K562 (cell line): ENCODE results near the gene SLAIN2. TPM values are rescaled to one million over a fixed set of nuclear protein-coding genes. Genes with fewer than 3 reads are reported as not detected.

Experiments
- BRF2 ChIP-seq: IDR thresholded peaks from 3 replicates; pipeline ENCODE4 v1.6.1; 2011; ENCODE audit warnings: borderline replicate concordance, mild to moderate bottlenecking; ENCODE audit not compliant: insufficient read length, insufficient read depth
- CBX2 ChIP-seq: fragments of 200-600 bp; sonication (generic); IDR thresholded peaks from one replicate; pipeline ENCODE4 v1.6.1; 2012; ENCODE audit warnings: mild to moderate bottlenecking, low read length, inconsistent platforms; ENCODE audit not compliant: insufficient read depth, poor library complexity, severe bottlenecking
- CBX3 ChIP-seq, 2 experiments: IDR thresholded peaks; 1 replicate in 1 of 2; 2 replicates in 1 of 2; pipeline ENCODE4 v1.6.1; 2012; ENCODE audit warnings: inconsistent platforms in 2 of 2, low read length in 2 of 2, borderline replicate concordance in 1 of 2, control low read depth in 1 of 2
- CREM ChIP-seq: IDR thresholded peaks from 2 replicates; pipeline ENCODE4 v1.6.1; 2014; ENCODE audit warnings: antibody characterized with exemption, low read depth
- DLX4 ChIP-seq: fragments of 250-450 bp; sonication (Bioruptor Pico); IDR thresholded peaks from 2 replicates; pipeline ENCODE4 v1.6.1; 2021; ENCODE audit warnings: mild to moderate bottlenecking
- FOXK1 ChIP-seq: sonication (generic); formaldehyde crosslinking; IDR thresholded peaks from 2 replicates; pipeline ENCODE4 v1.8.0; 2022; ENCODE audit warnings: missing genetic modification reagents, mild to moderate bottlenecking, borderline replicate concordance
- HMBOX1 ChIP-seq: sonication (generic); IDR thresholded peaks from 2 replicates; pipeline ENCODE4 v1.6.1; 2016
- RAD51 ChIP-seq: fragments of 450-650 bp; IDR thresholded peaks from 2 replicates; pipeline ENCODE4 v1.7.1; 2016; ENCODE audit warnings: low read depth, mild to moderate bottlenecking, borderline replicate concordance
- SMARCB1 ChIP-seq: IDR thresholded peaks from 2 replicates; pipeline ENCODE4 v1.6.1; 2011; ENCODE audit warnings: improper control_type of control experiment, low read depth; ENCODE audit not compliant: insufficient read length
- USF2 ChIP-seq: sonication (generic); formaldehyde crosslinking; IDR thresholded peaks from 2 replicates; pipeline ENCODE4 v1.5.0; 2020; ENCODE audit warnings: missing genetic modification reagents
- ZFP91 ChIP-seq: sonication (generic); formaldehyde crosslinking; IDR thresholded peaks from 2 replicates; pipeline ENCODE4 v1.8.0; 2022; ENCODE audit warnings: mild to moderate bottlenecking, missing genetic modification reagents
- ZNF609 ChIP-seq: sonication (generic); formaldehyde crosslinking; IDR thresholded peaks from 2 replicates; pipeline ENCODE4 v1.8.1; 2023; ENCODE audit warnings: missing genetic modification reagents, mild to moderate bottlenecking, borderline replicate concordance
- ZNF639 ChIP-seq, 2 experiments: fragments of 200-800 bp in 1 of 2; sonication (Bioruptor generic) in 1 of 2; sonication (generic) in 1 of 2; formaldehyde crosslinking in 1 of 2; IDR thresholded peaks in 1 of 2; conservative IDR thresholded peaks in 1 of 2; 2 replicates each; pipeline versions ENCODE4 v1.5.0 to v1.6.1; 2016 to 2020; ENCODE audit warnings: missing compliant biosample characterization in 1 of 2, missing genetic modification characterization in 1 of 2, missing genetic modification reagents in 1 of 2
- ZSCAN29 ChIP-seq: fragments of 450-650 bp; IDR thresholded peaks from 2 replicates; pipeline ENCODE4 v1.6.1; 2017
- polyA plus RNA-seq, 8 experiments: library from polyadenylated mRNA; depleted of rRNA in 4 of 8; stranded (reverse) in 5 of 8; unstranded in 3 of 8; fragments of >200 nt; fragmentation: Nextera tagmentation in 2 of 8; fragmentation: Illumina TruSeq in 1 of 8; extraction: Ambion mirVana in 2 of 8; extraction: Trizol in 1 of 8; gene quantifications; 2 replicates each; pipeline versions ENCODE4 v1.2.1 to v1.2.3, GENCODE V29; 2011 to 2014; ENCODE audit warnings: inconsistent platforms in 1 of 8, missing spikeins in 1 of 8
- total RNA-seq, 7 experiments: library from RNA; depleted of rRNA in 6 of 7; stranded (reverse); fragments of >200 nt in 6 of 7; fragmentation: Illumina TruSeq in 2 of 7; extraction: Trizol in 2 of 7; gene quantifications; 2 replicates each; pipeline versions ENCODE4 v1.2.1 to v1.2.3, GENCODE V29; 2011 to 2021; ENCODE audit warnings: low replicate concordance in 1 of 7

Gene SLAIN2
- total and polyA plus RNA-seq, 9 of the 15 experiments (the other 6 are each of a cell fraction or from before 2014, with no cell fraction given), result 3.5 to 116 (median 35.0) TPM

GRCh38 chr4:48340276-48340964 is 909 bp upstream of the SLAIN2 start (continued):
- TF ChIP-seq CBX2 (no peak), CREM (no peak), ZSCAN29 (no peak), FOXK1 (CRISPR knock-in tag) (no peak), CBX3 (IDR thresholded peaks at IDR 0.05; ENCODE audit: borderline replicate concordance in 1 of 2, low read length in 2 of 2) (no peak; a peak in 1 of 3 replicates), ZNF639 (CRISPR knock-in tag; conservative IDR thresholded peaks at IDR 0.05 in 1 of 2, IDR thresholded peaks at IDR 0.05 in 1 of 2) (no peak), BRF2 (no peak), DLX4 (CRISPR knock-in tag) (no peak), USF2 (CRISPR knock-in tag) (no peak), SMARCB1 (no peak), ZFP91 (CRISPR knock-in tag) (no peak), ZNF609 (CRISPR knock-in tag) (no peak), HMBOX1 (peak; percentile 74; the same call in 1 of the 2 replicates), RAD51 (peak; percentile 8; the same call in 1 of the 2 replicates)
